Measurements from ENCODE around the gene ARL3.
"Not testable (repeated sequence)": the region's sequence is repeated elsewhere in the genome, so short reads cannot be mapped to it uniquely, and the experiment has no call there.

ARL3 gene

GRCh38 chr10:102670065-102670670, 44.0 kb downstream of the ARL3 start:
- DNase-seq, result no peak

GRCh38 chr10:102669206-102670064, 44.8 kb downstream of the ARL3 start:
- DNase-seq, result no peak

GRCh38 chr10:102668326-102669107, 45.7 kb downstream of the ARL3 start:
- no peak for DNase-seq

- DNase-seq, result not testable (repeated sequence)
These were observed 46.8 kb downstream of the ARL3 start for GRCh38 chr10:102667411-102667810.

GRCh38 chr10:102665904-102666509, 48.2 kb downstream of the ARL3 start:
- no peak for DNase-seq

GRCh38 chr10:102661658-102662028, 52.6 kb downstream of the ARL3 start:
- no peak for DNase-seq

- peak; percentile 28 for DNase-seq
These were observed 53.1 kb downstream of the ARL3 start for GRCh38 chr10:102660888-102661657.

- DNase-seq, result no peak
These were observed 55.4 kb downstream of the ARL3 start for GRCh38 chr10:102658802-102659201.

- no peak for DNase-seq
These were observed 56.0 kb downstream of the ARL3 start for GRCh38 chr10:102657984-102658724.

GRCh38 chr10:102657451-102657850, 56.7 kb downstream of the ARL3 start:
- DNase-seq, result no peak

- no peak for DNase-seq
These were observed 57.3 kb downstream of the ARL3 start for GRCh38 chr10:102656791-102657371.

- DNase-seq, result no peak
These were observed 58.2 kb downstream of the ARL3 start for GRCh38 chr10:102656026-102656425.

- no peak for DNase-seq
These were observed 59.2 kb downstream of the ARL3 start for GRCh38 chr10:102654969-102655368.

- no peak for DNase-seq
These were observed 59.6 kb downstream of the ARL3 start for GRCh38 chr10:102654566-102654965.

- DNase-seq, result no peak
These were observed 61.1 kb downstream of the ARL3 start for GRCh38 chr10:102653060-102653459.

GRCh38 chr10:102652170-102652916, 61.9 kb downstream of the ARL3 start:
- no peak for DNase-seq

- no peak for DNase-seq
These were observed 62.6 kb downstream of the ARL3 start for GRCh38 chr10:102651455-102652169.

- no peak for DNase-seq
These were observed 63.3 kb downstream of the ARL3 start for GRCh38 chr10:102650655-102651454.
